HEK293 (cell line): ENCODE data around the gene DNAJC4.

ENCODE experiments used
- CTCF ChIA-PET: fragments of 350-600 bp; formaldehyde crosslinking; extraction: SDS; loops from one replicate; lab custom pipeline; 2021; ENCODE audit warnings: antibody characterized with exemption; lab: Yijun Ruan, JAX
- POLR2A ChIA-PET: fragments of 300-600 bp; formaldehyde crosslinking; extraction: SDS; loops from one replicate; lab custom pipeline; 2020; ENCODE audit warnings: antibody characterized with exemption, inconsistent platforms; lab: Yijun Ruan, JAX
- H3K27ac ChIP-seq: fragments of 200-500 bp; sonication (Bioruptor generic); 2 replicates; pipeline ENCODE4 v1.5.1; 2014; ENCODE audit warnings: low read depth, low read length, control low read depth, inconsistent platforms; ENCODE audit errors: extremely low read depth
- H3K36me3 ChIP-seq, 2 experiments: fragments of 200-500 bp in 1 of 2; sonication (Bioruptor generic) in 1 of 2; 1 replicate in 1 of 2; 2 replicates in 1 of 2; pipeline ENCODE4 v1.5.1; 2014 to 2017; ENCODE audit warnings: inconsistent platforms in 2 of 2, low read length in 2 of 2; ENCODE audit not compliant: control insufficient read depth in 2 of 2, insufficient read depth in 1 of 2
- H3K4me1 ChIP-seq: fragments of 200-500 bp; sonication (Bioruptor generic); 2 replicates; pipeline ENCODE4 v1.5.1; 2014; ENCODE audit warnings: mild to moderate bottlenecking, low read length, inconsistent platforms; ENCODE audit not compliant: control insufficient read depth, insufficient read depth
- H3K4me3 ChIP-seq: 2 replicates; pipeline ENCODE4 v1.5.1; 2011; ENCODE audit warnings: low read depth, mild to moderate bottlenecking, control low read depth, low read length, moderate library complexity
- H3K9me3 ChIP-seq: fragments of 200-500 bp; sonication (Bioruptor generic); 2 replicates; pipeline ENCODE4 v1.5.1; 2014; ENCODE audit warnings: low read depth, low read length, inconsistent platforms; ENCODE audit not compliant: control insufficient read depth, insufficient read depth
- GFI1B ChIP-seq: fragments of 450-650 bp; formaldehyde crosslinking; IDR thresholded peaks from 2 replicates; pipeline ENCODE4 v1.5.1; 2016; ENCODE audit warnings: missing biosample characterization, missing genetic modification characterization
- MYNN ChIP-seq: fragments of 450-650 bp; formaldehyde crosslinking; IDR thresholded peaks from 2 replicates; pipeline ENCODE4 v1.5.1; 2016; ENCODE audit warnings: missing biosample characterization, missing genetic modification characterization, borderline replicate concordance
- ZBTB8A ChIP-seq: fragments of 450-650 bp; formaldehyde crosslinking; IDR thresholded peaks from 2 replicates; pipeline ENCODE4 v1.5.1; 2016; ENCODE audit warnings: missing biosample characterization, missing genetic modification characterization
- ZFP41 ChIP-seq: fragments of 450-650 bp; formaldehyde crosslinking; IDR thresholded peaks from 2 replicates; pipeline ENCODE4 v1.5.1; 2016; ENCODE audit warnings: missing biosample characterization, missing genetic modification characterization, borderline replicate concordance
- ZIC2 ChIP-seq: fragments of 450-650 bp; formaldehyde crosslinking; IDR thresholded peaks from 2 replicates; pipeline ENCODE4 v1.5.1; 2016; ENCODE audit warnings: missing biosample characterization, missing genetic modification characterization
- ZNF16 ChIP-seq: fragments of 450-650 bp; formaldehyde crosslinking; IDR thresholded peaks from 2 replicates; pipeline ENCODE4 v1.5.1; 2016; ENCODE audit warnings: low read depth, missing biosample characterization, missing genetic modification characterization
- ZNF214 ChIP-seq: fragments of 450-650 bp; formaldehyde crosslinking; IDR thresholded peaks from 2 replicates; pipeline ENCODE4 v1.5.1; 2017; ENCODE audit warnings: missing biosample characterization, mild to moderate bottlenecking, missing genetic modification characterization, borderline replicate concordance
- ZNF391 ChIP-seq: fragments of 450-650 bp; formaldehyde crosslinking; IDR thresholded peaks from 2 replicates; pipeline ENCODE4 v1.5.1; 2016; ENCODE audit warnings: low read depth, missing biosample characterization, missing genetic modification characterization, borderline replicate concordance
- ZNF501 ChIP-seq: fragments of 450-650 bp; formaldehyde crosslinking; IDR thresholded peaks from 2 replicates; pipeline ENCODE4 v1.5.1; 2016; ENCODE audit warnings: missing biosample characterization, missing genetic modification characterization
- ZNF514 ChIP-seq: fragments of 450-650 bp; formaldehyde crosslinking; IDR thresholded peaks from 2 replicates; pipeline ENCODE4 v1.5.1; 2016; ENCODE audit warnings: missing biosample characterization, missing genetic modification characterization
- TF ChIP-seq, protein P1 (sequence below): fragments of 450-650 bp; formaldehyde crosslinking; IDR thresholded peaks from 2 replicates; pipeline ENCODE4 v1.5.1; 2016; ENCODE audit warnings: missing biosample characterization, missing genetic modification characterization
- TF ChIP-seq, protein P2 (sequence below): fragments of 450-650 bp; formaldehyde crosslinking; IDR thresholded peaks from 2 replicates; pipeline ENCODE4 v1.5.1; 2016; ENCODE audit warnings: missing biosample characterization, missing genetic modification characterization

DNAJC4 gene

DNA sequence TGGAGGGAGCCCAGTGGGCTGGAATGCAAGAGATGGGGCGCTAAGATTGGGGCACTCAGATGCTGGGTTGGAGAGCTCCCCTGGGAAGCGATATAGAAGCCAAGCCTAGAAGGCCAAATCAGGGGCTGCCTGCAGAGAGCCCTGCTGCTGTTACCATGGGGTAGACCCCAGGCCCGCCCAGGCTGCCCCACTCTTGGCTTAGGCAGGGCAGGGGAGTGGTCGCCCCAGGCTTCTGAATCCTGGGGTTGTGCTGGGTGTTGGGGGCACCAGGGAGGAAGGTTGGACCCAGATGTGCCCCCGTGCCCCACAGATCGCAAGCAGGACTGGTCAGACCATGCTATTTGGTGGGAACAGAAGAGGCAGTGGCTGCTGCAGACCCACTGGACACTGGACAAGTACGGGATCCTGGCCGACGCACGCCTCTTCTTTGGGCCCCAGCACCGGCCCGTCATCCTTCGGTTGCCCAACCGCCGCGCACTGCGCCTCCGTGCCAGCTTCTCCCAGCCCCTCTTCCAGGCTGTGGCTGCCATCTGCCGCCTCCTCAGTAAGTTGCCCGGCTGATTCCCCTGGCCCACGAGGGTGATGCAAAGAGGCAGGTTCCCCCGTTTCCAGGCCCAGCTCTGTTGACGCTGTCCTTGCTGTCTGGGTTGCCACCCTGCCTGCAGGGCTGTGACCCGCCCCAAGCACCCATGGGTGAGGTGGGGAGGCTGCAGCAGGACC lies 19.9 kb upstream of the DNAJC4 start:
- peaks cover 0 to 19% of the 10 kb centered on the region in 2 experiments; a peak in 1 of 3 replicates for H3K36me3 ChIP-seq
- ChIA-PET CTCF (interaction anchor here (0.7 to 1.2 kb wide), 2 partner anchors 90 to 1520 kb away, joined by 3 read pairs; partner anchors contain the start of gene CATSPERZ), POLR2A (interaction anchor here (0.5 to 1.1 kb wide), 3 partner anchors 9 to 93 kb away, joined by 3 to 5 read pairs (median 4); no protein-coding TSS in a partner anchor)
- TF ChIP-seq, protein P1, sequence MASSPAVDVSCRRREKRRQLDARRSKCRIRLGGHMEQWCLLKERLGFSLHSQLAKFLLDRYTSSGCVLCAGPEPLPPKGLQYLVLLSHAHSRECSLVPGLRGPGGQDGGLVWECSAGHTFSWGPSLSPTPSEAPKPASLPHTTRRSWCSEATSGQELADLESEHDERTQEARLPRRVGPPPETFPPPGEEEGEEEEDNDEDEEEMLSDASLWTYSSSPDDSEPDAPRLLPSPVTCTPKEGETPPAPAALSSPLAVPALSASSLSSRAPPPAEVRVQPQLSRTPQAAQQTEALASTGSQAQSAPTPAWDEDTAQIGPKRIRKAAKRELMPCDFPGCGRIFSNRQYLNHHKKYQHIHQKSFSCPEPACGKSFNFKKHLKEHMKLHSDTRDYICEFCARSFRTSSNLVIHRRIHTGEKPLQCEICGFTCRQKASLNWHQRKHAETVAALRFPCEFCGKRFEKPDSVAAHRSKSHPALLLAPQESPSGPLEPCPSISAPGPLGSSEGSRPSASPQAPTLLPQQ (tag by site-specific recombination): no peak
- TF ChIP-seq ZNF391 (no peak), ZIC2 (tag by site-specific recombination) (peak; percentile 73)
- H3K4me3 ChIP-seq: no peak overlapping the region
- no peak overlapping the region for H3K27ac ChIP-seq
- H3K4me1 ChIP-seq: no peaks in the 10 kb centered on the region
- no peaks in the 10 kb centered on the region for H3K9me3 ChIP-seq

DNA sequence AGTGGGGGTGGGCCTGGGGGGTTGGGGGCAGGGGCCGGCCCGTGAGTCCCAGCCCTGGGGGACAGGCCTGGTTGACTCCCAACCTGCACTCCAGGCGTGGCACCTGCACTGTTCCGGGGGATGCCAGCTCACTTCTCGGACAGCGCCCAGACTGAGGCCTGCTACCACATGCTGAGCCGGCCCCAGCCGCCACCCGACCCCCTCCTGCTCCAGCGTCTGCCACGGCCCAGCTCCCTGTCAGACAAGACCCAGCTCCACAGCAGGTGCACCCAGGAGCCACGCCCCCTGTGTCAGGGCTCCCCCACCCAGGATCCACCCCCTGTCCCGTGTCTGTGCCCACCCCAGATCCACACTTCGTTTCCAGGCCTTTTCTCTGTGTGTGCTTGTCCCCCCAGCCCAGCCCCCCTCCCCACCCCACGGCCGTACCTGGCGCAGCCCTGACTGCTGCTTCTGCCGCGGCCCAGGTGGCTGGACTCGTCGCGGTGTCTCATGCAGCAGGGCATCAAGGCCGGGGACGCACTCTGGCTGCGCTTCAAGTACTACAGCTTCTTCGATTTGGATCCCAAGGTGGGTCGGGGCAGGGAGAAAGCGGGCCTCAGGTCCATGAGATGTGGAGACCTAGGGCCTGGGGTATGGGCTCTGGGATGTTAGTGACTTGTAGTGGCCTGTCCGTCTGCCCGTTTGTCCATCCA lies 19.0 kb upstream of the DNAJC4 start:
- Histone ChIP-seq H3K9me3 (no peaks in the 10 kb centered on the region), H3K27ac (no peak overlapping the region), H3K4me1 (no peaks in the 10 kb centered on the region), H3K4me3 (no peak overlapping the region), H3K36me3 (peaks cover 0 to 11% of the 10 kb centered on the region in 2 experiments; a peak in 1 of 3 replicates)
- no peak for TF ChIP-seq ZNF514
- TF ChIP-seq ZIC2 (tag by site-specific recombination): peak; percentile 60
- ChIA-PET POLR2A (interaction anchor here (1.1 to 2.1 kb wide), 2 partner anchors 11 to 26 kb away, joined by 5 read pairs; partner anchors contain the start of gene STIP1), CTCF (interaction anchor here (0.8 to 1.5 kb wide), 2 partner anchors 25 to 34 kb away, joined by 3 read pairs; partner anchors contain the start of gene STIP1)

DNA sequence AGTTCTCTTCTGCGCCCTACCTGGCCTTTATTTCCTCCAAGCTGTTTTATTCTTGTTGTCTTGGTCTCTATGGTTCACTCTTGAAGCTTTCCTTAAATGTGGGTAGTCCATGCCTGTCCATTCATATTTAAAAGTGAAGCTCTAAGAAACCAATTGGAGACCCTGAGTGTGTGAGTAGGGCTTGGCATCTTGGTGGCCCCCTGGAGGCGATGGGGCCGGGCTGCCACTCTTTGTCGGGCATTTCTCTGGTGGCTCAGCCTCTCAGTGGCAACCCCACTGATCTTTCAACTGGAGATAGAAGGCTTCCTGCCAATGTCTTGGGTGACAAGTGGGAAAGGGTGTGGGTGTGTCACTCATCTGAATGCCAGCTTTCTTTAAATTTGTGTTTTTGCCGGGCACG lies 13.5 kb upstream of the DNAJC4 start:
- peaks cover 0 to 9% of the 10 kb centered on the region in 2 experiments; a peak in 1 of 3 replicates for H3K36me3 ChIP-seq
- H3K27ac ChIP-seq: no peak overlapping the region
- no peaks in the 10 kb centered on the region for H3K9me3 ChIP-seq
- POLR2A ChIA-PET: interaction anchor here (1.4 to 1.5 kb wide), 2 partner anchors 9 to 31 kb away, joined by 6 read pairs; partner anchors contain the start of genes NUDT22, STIP1 and TRPT1
- CTCF ChIA-PET: interaction anchor here (0.5 to 5.2 kb wide), 6 partner anchors 12 to 969 kb away, joined by 3 to 37 read pairs (median 4); partner anchors contain the start of gene FERMT3
- no peak overlapping the region for H3K4me3 ChIP-seq
- TF ChIP-seq ZNF501 (tag by site-specific recombination) (no peak), ZBTB8A (no peak), GFI1B (tag by site-specific recombination) (no peak), MYNN (tag by site-specific recombination) (no peak)
- no peaks in the 10 kb centered on the region for H3K4me1 ChIP-seq

DNA sequence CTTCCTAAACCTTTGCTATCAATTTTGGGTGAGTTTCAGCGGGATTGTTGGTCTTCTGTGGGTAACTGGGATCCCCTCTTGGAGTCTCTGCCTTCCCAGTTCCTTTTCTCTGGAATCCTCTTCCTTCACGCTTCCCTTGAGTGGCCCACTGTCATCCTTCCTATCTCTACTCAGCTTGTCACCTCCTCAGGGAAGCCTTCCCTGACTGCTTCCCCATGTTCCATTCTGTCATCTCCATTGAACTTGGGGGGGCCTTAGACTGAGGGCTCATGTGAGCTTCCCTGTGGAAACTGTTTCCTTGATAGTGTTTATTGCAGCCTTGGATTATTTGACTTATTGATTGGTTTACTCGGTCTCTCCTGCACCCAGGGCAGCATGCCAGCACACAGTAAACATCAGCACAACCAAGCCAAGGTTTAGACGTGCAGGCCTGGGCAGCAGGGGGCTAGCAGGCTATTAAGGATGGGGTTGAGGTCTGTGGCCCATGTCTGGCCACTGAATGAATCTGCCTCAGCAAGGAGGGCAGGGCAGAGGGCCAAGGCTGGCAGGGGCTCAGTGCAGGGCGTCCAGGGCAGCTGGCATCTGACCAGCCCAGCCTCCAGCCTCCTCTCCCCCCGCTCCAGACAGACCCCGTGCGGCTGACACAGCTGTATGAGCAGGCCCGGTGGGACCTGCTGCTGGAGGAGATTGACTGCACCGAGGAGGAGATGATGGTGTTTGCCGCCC lies 11.6 kb upstream of the DNAJC4 start:
- TF ChIP-seq ZNF16 (tag by site-specific recombination): no peak
- TF ChIP-seq, protein P2, sequence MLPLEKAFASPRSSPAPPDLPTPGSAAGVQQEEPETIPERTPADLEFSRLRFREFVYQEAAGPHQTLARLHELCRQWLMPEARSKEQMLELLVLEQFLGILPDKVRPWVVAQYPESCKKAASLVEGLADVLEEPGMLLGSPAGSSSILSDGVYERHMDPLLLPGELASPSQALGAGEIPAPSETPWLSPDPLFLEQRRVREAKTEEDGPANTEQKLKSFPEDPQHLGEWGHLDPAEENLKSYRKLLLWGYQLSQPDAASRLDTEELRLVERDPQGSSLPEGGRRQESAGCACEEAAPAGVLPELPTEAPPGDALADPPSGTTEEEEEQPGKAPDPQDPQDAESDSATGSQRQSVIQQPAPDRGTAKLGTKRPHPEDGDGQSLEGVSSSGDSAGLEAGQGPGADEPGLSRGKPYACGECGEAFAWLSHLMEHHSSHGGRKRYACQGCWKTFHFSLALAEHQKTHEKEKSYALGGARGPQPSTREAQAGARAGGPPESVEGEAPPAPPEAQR: no peak
- no peak for TF ChIP-seq ZFP41 (tag by site-specific recombination)
- no peak for TF ChIP-seq ZNF214 (tag by site-specific recombination)
- Histone ChIP-seq H3K4me1 (no peaks in the 10 kb centered on the region), H3K4me3 (no peak overlapping the region), H3K9me3 (no peaks in the 10 kb centered on the region), H3K27ac (no peak overlapping the region), H3K36me3 (peaks cover 0 to 17% of the 10 kb centered on the region in 2 experiments; a peak in 1 of 3 replicates)
- ChIA-PET POLR2A (no interaction called here), CTCF (interaction anchor here (0.7 to 5.2 kb wide), 3 partner anchors 14 to 85 kb away, joined by 3 to 37 read pairs (median 4); partner anchors contain the start of gene FERMT3)
